HG02678 (cell line): Measurements from ENCODE around the gene CD9.

Experiments used
- ATAC-seq: cut with Tn5 transposase; IDR thresholded peaks from one replicate; pipeline ENCODE4 v1.9.1; 2021; ENCODE audit warnings: mild to moderate bottlenecking, moderate library complexity; ENCODE audit not compliant: unreplicated experiment

CD9 gene

DNA sequence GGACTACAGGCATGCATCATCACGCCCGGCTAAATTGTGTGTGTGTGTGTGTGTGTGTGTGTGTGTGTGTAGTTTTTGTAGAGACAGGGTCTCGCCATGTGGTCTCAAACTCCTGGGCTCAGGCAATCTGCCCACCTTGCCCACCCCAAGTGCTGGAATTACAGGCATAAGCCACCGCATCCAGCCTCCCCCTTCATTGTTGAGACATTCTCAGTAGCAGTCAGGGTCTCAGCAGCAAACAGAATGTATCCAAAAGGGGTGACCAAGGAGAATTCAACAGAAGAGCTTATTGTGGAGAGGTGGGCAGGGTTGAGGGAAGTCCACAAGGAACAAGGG is 73.0 kb downstream of the CD9 start:
- no peak for ATAC-seq

DNA sequence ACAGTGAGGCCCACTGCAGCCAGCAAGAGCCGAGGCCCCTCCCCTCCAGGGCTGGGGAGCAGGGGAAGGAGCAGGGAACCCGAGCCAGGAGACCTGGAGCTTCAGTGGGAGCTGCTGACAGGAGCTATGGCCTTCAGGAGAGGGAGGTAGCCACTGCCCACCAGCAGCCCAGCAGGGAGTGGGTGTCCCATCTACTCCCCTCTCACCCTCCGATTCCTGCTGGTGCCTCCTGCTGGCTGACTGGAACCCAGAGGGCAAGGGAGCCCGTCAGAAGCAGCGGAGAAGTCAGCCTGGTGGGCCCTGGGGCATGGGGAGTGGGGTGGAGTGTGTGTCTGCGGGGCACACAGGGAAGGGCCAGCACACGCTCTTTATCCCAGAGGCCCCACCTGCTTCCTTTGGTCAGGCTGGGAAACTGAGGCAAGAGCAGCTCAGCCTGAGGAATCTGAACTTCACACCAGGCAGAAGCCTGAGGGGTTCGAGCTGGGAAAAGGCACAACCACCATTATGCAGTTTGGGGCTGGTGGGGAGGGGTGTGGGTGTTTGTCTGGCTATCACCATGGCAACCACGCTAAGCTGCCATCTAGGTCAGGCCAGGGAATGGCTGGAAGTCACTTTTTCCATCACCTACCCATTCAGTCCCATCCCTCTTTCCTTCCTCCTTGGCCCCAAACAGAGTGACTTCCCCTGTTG is 73.5 kb downstream of the CD9 start:
- ATAC-seq, result no peak

DNA sequence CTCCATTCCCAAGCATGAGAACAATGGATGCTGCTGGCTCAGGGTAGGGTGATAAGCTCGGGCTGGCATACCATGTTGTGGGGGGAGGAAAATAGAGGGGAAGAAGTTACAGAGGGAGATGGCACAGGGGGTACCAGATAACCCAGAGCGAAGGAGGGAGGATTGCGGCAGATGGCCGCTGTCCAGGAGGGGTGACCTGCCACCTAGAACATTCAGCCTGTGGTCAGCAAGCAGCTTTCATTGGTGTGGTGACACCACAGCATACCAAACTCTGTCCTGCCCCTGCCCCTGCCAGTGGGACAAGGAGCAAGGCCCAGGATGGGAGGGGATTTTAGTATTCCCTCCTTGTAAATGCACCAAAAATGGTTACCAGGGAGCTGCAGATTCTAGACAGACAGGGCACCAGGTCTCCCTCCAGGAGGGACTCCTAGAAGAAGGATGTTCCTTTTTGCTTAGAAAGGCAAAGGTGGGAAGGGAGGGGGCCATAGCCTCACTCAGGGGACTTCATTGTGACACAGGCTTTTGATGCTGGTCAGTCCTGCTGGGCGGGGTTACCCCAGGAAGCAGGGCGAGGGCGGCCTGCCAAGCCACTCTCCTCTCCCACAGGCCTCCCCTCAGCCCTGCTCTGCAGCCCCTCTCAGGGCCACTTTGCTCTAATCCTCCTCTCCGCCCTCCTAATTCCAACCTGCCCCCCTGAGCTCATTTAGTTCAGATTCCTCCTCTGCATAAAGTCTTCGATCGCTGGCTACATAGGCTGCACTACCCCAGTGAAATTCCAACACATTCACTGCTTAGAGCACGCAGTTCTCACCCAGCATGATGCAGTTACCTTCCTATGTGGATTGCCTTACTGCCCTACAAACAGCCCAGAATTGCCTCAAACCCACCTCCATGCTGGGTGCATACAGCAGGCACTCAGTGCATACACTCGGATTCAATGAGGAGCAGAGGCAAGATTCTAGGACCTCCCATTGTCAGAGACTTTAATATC is 74.3 kb downstream of the CD9 start:
- no peak for ATAC-seq

DNA sequence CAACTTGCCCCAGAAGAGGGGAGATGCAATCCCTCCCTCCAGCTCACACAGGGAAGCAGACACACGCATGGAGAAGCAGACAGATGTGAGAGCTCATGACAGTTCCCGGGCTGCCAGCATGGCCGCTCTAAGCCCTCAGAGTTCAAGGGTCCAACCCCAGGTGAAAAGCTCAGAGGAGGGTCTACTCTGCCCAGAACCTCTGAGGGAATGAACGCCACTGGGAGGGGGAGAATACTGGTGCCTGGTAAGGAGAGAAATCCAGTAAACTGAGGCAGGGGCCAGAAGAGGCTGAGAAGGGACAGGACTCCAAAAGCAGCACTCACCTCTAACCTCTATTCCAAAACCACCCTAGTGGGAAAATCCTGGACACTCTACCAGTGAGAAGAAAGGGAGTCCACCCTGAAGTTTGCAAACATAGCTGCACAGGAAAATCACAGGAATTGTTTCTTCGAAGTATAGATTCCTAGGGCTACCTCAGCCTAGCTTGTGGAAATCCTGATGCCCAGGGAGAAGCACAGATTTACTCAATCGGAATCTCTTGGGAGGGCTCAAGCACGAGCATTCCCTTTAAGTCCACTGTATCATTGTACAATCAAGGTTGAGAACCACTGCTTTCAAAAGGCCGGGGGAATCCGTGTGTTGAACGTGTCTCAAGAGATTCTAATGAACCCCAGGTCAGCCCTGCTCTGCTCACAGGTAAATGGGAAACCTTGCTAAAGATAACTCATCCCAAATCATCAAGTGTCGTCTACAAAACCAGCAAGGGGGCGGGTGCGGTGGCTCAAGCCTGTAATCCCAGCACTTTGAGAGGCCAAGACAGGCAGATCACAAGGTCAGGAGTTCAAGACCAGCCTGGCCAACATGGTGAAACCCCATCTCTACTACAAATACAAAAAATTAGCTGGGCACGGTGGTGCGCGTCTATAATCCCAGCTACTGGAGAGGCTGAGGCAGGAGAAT is 76.0 kb downstream of the CD9 start:
- no peak for ATAC-seq

DNA sequence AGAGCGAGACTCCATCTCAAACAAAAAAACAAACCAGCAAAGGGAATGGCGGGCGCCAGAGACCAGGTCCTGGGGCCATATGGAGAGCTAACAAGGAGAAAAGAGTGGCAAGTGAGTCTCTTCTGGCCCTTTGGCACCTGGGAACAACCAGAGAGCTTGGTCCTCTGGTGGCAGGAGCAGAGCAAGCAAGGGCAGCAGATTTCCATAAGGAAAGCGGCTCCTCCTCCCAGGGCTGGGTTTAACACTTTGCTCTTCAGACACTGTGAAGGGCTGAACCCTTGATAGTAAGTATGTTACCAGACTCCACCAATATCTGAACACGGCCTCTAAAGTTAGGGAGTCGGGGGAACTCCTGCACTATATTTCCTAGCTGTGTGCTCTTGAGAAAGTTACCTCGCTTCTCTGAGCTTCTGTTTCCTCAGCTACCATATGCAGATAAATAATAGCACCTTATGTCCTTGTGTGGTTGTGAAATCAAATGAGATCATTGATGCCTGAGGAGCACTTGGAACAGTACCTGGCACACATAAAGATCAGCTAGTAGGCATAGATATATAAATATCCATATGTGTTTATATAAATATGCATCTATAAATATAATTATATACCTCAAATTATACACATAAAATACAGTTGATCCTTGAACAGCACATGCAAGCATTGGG is 76.9 kb downstream of the CD9 start:
- ATAC-seq, result no peak

DNA sequence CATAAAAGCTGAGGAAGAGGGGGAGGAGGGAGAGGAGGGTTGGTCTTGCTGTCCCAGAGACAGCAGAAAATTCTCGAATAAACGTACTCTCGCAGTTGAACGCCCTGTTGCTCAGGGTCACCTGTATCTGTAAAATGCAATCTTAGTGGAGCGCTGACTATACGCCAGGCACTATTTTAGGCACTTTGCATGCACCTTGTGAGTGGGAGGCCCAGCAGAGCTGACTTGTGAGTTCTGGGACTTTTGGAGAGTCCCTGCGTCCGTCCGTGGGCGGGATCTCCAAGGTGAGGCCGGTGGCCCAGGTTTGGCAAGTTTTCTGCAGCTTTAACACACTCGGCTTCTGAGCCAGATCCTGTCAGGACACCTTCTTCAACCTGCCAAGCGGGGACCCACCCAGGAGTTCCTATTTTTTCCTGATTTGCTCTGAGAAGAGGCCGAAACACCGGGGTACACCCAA is 77.8 kb downstream of the CD9 start:
- ATAC-seq, result peak; percentile 12

DNA sequence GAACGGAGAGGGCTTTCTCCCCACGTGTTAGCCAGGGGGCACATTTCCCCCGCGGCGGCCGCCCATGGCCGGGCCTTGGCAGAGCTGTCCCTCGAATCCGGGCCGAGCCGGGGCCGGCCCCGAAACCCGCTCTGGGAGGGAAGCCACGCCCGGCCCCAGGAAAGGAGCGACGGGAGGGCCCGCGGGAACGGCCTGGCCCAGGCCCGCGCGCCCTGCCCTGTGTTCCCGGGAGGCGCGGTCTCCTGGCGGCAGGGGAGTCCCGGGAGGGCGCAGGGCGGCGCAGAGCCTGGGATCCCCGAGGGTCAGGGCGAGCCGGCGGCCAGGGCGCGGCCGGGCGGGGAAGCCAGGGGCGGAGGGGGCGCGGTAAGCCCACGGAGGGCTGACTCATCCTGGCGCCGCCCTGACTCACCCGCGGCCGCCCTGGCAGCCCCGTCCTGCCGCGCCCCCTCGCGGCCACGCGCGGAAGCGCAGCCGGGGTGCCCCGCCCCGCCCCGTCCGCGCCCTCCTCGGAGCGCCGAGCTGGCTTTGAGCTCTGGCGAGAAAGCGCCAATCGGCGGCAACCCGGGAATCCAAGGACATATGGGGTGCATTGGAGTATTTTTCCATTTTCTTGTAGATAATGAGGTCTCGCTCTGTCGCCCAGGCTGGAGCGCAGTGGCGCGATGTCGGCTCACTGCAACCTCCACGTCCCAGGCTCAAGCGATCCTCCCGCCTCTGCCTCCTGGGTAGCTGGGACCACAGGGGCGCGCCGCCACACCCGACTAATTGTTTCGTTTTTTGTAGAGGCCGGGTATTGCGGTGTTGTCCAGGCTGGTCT is 78.4 kb downstream of the CD9 start:
- ATAC-seq, result peak; percentile 83

DNA sequence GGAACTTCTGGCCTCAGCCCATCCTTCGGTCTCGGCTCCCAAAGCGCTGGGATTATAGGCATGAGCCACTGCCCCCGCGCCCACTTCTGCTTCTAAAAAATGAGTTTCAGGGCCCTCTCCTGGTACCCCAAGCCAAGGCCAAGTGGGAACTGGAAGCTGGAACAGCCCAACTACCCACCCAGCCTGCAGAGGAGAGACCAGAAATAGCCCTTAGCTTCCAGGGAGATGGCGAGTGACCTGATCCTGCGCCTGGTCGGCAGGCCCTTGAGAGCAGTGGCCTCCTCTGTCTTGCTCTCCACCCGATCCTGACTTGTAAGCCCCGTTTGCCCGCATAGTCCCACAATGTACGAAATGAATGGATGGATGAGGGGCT is 79.0 kb downstream of the CD9 start:
- ATAC-seq, result no peak

DNA sequence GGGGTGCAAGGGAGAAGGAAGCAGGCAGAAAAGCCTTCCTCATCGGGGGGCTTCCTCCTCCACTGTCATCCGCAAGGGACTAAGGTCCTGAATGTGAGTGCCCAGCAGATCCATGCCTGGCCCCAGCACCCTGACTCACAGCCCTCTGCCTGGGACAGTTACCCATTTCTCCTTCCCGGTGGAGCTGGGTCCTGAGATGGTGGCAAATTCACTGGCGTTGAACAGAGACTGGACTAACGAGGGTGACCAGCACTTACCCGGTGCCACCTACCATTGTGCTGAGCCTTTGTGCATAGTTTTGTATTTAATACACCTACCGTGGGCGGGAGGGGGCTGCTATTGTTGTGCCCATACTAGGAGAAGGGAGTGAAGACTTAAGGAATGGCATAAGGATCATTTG is 79.4 kb downstream of the CD9 start:
- ATAC-seq, result no peak

DNA sequence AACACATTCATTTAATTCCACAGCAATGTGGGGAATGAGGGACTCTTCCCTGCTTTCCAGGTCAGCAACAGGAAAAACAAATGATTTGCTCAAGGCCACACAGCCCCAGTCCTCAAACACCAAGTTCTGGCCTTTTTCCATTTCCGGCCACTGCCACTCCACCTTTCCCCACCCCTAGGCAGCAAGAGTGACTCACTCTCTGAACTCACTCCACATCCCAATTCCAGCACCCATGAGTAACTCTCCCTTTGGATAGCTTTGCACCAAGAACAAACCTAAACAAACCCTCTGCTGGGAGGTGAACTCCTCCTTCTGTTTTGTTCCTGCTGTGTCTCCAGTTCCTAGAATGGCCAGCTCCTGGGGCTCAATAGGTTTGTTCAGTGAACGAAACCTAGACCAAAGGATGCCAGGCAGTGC is 79.9 kb downstream of the CD9 start:
- ATAC-seq, result no peak

DNA sequence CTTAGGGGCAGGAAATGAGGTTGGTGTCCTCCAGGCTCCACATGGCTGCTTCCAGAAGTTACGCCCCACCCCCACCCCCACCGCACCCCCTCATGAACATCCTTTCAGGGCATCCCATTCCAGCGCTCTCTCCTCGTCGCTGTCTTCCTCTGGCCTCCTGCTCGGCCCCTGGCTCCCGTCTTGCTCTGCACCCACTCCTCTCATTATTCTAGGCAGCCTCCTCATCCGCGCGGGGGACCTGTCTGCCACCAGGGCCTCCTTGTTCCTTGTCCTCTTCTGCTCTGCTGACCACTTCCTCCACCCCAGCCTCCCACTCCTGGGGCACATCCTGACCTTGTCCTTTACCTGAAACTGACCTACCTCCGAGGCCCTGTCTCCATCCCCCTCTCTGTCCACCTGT is 80.5 kb downstream of the CD9 start:
- no peak for ATAC-seq

DNA sequence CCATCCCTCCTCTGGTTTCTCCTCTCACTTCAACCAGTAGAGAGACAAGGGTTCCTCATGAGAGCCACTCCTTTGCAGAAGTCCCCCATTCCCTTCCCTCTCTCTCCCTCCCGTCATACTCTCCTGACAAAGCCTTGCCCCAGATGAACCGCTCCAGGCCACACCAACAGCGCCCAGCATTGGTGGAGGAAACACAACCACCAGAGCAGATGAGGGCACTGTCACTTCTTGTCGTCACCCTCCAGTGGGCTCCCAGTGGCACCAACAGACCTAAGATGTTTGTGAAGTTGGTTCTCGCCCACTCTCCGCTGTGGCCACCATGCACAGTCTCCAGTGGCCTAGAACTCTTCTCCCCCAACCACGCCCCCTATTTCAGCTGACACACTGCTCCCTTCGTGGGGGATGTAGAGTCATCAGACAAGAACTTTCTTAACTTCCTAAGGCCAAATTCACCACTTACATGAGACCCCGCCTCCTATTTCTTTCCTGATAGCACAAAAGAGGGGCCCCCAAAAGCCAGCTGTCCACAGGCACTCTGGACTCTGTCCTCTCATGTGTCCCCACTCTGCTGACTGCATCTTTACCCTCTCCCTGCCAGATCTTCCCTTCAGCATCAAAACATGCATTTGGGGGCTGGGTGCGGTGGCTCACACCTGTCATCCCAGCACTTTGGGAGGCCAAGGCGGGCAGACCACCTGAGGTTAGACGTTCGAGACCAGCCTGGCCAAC is 81.0 kb downstream of the CD9 start:
- no peak for ATAC-seq

DNA sequence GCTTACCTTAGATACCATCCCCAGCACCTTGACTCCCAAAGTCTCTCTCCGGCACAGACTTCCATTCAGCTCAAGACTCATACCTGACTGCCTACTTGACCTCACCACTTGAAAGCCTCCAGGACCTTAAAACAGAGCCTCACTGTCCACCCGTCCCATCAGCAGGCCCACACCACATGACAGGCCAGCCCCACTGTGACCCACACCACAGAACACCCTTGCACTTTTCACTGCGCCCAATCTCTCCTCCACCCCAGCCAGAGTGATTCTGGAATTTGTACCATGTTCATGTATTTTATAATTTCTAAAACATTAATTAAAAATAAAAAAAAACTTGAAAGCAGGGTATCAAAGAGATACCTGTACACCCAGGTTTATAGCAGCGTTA is 82.2 kb downstream of the CD9 start:
- no peak for ATAC-seq

DNA sequence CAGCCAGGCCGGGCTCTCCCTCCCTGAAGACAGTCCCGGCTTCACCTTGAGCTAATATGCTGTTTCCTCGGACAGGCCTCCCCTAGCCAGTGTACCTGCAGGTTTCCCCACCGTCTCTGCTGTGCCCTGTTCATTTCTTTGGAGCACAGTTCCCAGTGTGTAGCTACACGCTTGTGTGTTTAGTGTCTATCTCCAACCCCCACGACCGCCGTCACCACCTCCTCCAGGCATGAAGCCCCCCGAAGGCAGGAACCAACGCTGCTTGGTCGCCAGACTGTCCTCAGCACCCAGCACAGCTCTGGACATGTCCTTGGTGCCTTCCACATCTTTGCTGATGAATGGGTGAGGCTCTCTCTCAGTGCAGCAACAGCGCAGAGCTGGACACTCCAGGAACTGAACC is 84.1 kb downstream of the CD9 start:
- ATAC-seq, result no peak

DNA sequence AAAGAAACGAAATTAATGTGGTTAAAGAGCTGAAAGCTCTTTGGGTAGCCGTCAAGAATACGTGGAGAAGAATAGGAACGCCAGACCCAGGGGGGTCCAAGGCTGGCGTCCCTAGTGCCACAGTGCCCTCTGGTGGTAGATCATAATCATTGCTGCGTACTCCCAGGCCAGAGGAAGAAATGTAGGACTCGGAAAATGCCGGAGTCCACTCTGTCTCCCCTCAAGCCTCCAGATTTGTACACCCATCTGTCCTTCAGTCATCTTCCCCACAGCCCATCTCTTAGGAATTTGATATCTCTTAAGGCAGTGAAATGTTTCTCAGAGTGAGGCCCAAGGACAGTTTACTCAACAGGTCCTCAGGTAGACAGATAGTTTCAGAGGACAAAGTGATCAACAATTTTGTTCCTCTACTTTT is 84.9 kb downstream of the CD9 start:
- peak; percentile 68 for ATAC-seq

DNA sequence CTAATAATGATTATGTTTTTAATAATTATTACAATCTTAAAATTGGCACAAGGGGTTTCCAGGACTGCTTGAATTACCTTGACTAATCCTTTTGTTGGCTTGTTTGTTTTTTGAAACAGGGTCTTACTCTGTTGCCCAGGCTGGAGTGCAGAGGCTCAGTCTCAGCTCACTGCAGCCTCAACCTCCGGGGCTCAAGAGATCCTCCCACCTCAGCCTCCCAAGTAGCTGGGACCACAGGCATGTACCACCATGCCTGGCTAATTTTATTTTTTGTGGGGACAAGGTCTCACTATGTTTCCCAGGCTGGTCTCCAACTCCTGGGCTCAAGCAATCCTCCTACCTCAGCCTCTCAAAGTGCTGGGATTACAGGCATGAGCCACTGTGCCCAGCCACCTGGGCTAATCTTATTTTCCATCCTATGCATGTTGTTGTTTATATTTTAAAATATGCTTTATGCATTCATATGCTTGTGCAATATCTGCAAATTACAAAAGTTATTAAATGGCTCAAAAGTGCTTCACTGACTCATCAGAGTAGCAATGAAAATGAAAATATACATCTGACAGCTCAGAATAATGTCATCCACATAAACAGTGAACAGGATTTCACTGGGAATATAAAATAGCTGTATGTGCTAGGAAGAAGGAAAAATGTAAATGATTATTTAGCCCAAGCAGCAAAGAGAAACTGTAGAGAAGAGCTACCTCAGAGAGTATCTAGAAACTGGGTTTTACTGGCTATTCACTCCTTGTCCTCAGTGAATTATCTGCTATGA is 85.5 kb downstream of the CD9 start:
- no peak for ATAC-seq
